ENCODE measurements around the gene SDF4.
A peak's percentile ranks its signal among the peaks of the same experiment; 100 is the strongest.

The SDF4 gene

DNA sequence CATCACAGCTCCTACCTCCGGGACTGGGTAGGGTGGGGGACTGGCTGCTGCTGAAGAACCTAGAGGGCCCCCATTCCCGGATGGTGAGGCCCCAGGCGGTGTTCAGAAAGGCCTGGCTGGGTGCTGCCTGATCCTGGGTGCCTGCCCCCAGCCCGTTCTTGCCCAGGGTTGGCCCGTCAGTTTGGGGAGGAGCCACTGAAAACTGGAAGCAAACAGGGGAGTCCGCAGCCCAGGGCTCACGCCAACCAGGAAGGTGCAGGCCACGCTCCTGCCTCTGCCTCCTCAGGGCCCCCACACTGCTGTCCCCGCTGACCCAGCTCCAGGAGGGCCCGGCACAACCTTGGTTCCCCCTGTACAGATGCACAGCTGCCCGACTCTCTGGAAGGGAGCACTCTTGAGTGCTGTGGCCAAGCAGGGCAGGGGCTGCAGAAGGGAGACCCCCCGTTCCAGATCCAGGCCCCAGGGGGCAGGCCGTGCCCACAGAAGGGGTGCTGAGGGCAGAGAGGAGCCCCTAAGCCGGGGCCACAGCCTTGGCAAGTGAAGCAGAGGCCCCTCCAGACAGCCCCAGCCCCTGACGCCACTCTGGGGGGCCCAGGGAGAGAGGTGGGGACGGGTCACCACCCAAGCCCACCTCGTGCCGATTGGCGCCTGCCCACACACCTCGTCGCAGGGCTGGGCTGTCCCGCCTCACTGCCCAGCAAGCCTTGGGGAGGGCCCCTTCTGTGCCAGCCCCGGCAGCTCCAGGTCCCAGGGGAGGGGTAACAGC, 9.2 kb upstream of the SDF4 start:
- H2AK5ac ChIP-seq (ENCODE audit: low read depth, low read length), result peak overlapping the region; percentile 81

DNA sequence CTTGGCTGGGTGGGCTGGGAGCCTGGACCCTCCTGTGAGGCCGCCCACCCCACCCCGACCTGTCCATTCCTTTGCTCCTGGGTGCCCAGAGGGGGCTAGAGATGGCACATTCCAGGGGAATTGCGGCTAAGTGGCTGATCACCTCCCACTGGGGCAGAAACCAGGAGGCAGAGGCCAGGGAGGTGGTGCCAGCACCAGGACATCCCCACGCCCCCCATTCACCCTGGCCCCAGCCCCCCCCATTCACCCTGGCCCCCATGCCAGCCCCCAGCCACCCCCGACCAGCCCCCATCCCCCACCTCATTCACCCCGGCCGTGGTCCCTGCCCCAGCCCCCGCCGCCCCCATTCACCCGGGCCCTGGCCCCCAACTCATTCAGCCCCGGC, 8.5 kb upstream of the SDF4 start:
- H3K9ac ChIP-seq (ENCODE audit: low read depth, low read length, poor library complexity), result no peak overlapping the region
- H2BK12ac ChIP-seq (ENCODE audit: low read length), result no peak overlapping the region
- H3K4me3 ChIP-seq (ENCODE audit: low read length in 2 of 2), result no peak overlapping the region
- H4K8ac ChIP-seq (ENCODE audit: low read depth, low read length), result no peak overlapping the region
- H4K91ac ChIP-seq (ENCODE audit: low read depth, low read length, poor library complexity), result no peak overlapping the region
- H2BK5ac ChIP-seq (ENCODE audit: low read length), result peak overlapping the region; percentile 70
- H3K9me3 ChIP-seq (replicated peaks in 1 of 2; ENCODE audit: control insufficient read depth in 2 of 2, insufficient read depth in 1 of 2, low read depth in 1 of 2, low read length in 2 of 2), result no peaks in the 10 kb centered on the region
- peak overlapping the region; percentile 2 for H3K18ac ChIP-seq (ENCODE audit: low read length)
- H3K23ac ChIP-seq (ENCODE audit: low read depth, low read length, poor library complexity), result no peak overlapping the region
- peaks cover 2% of the 10 kb centered on the region for H3K79me1 ChIP-seq (ENCODE audit: low read depth, low read length)
- DNase-seq (ENCODE audit: low spot score), result no peak
- H2BK120ac ChIP-seq (ENCODE audit: low read depth, low read length), result no peak overlapping the region
- H2BK15ac ChIP-seq (ENCODE audit: low read length), result peak overlapping the region; percentile 37
- no peak overlapping the region for H3K4me2 ChIP-seq (ENCODE audit: insufficient read depth, low read length, poor library complexity, severe bottlenecking)
- H2AFZ ChIP-seq (ENCODE audit: low read length), result no peak overlapping the region
- H2AK5ac ChIP-seq (ENCODE audit: low read depth, low read length), result peak overlapping the region; percentile 90
- H3K27me3 ChIP-seq (ENCODE audit: control insufficient read depth in 3 of 3, insufficient read depth in 3 of 3, low read depth in 1 of 3, low read length in 3 of 3), result peaks cover 0 to 4% (median 0%) of the 10 kb centered on the region in 3 experiments
- H3K4me1 ChIP-seq (ENCODE audit: control insufficient read depth in 2 of 2, insufficient read depth in 1 of 2, low read depth in 1 of 2, low read length in 2 of 2), result peaks cover 11 to 38% of the 10 kb centered on the region in 2 donors
- no peak overlapping the region for H3K14ac ChIP-seq (ENCODE audit: low read length)
- WGBS, 2 donors (ENCODE audit: extremely low coverage in 2 of 2, insufficient read length in 2 of 2, insufficient replicate concordance in 1 of 2), result no CpG with 5 or more reads among the region's 11 CpGs
- H3K4ac ChIP-seq (ENCODE audit: low read length), result no peak overlapping the region
- no peaks in the 10 kb centered on the region for H3K36me3 ChIP-seq (replicated peaks in 1 of 2; ENCODE audit: control insufficient read depth in 2 of 2, insufficient read depth in 2 of 2, low read length in 2 of 2)
- no peak overlapping the region for H3K27ac ChIP-seq (replicated peaks; ENCODE audit: low read length)

More for the DNA sequence above, 9.2 kb upstream of the SDF4 start:
- Histone ChIP-seq H3K23ac (ENCODE audit: low read depth, low read length, poor library complexity) (peak overlapping the region; percentile 43), H4K8ac (ENCODE audit: low read depth, low read length) (no peak overlapping the region), H2BK120ac (ENCODE audit: low read depth, low read length) (no peak overlapping the region), H3K4ac (ENCODE audit: low read length) (no peak overlapping the region), H3K4me2 (ENCODE audit: insufficient read depth, low read length, poor library complexity, severe bottlenecking) (no peak overlapping the region), H3K27ac (replicated peaks; ENCODE audit: low read length) (no peak overlapping the region), H3K18ac (ENCODE audit: low read length) (peak overlapping the region; percentile 71), H3K36me3 (replicated peaks in 1 of 2; ENCODE audit: control insufficient read depth in 2 of 2, insufficient read depth in 2 of 2, low read length in 2 of 2) (no peaks in the 10 kb centered on the region), H3K9me3 (replicated peaks in 1 of 2; ENCODE audit: control insufficient read depth in 2 of 2, insufficient read depth in 1 of 2, low read depth in 1 of 2, low read length in 2 of 2) (no peaks in the 10 kb centered on the region), H2BK15ac (ENCODE audit: low read length) (no peak overlapping the region), H3K79me1 (ENCODE audit: low read depth, low read length) (peaks cover 2% of the 10 kb centered on the region), H3K14ac (ENCODE audit: low read length) (no peak overlapping the region), H3K4me3 (ENCODE audit: low read length in 2 of 2) (no peak overlapping the region), H2AFZ (ENCODE audit: low read length) (no peak overlapping the region), H2BK12ac (ENCODE audit: low read length) (no peak overlapping the region), H2BK5ac (ENCODE audit: low read length) (peak overlapping the region; percentile 71), H4K91ac (ENCODE audit: low read depth, low read length, poor library complexity) (no peak overlapping the region), H3K4me1 (ENCODE audit: control insufficient read depth in 2 of 2, insufficient read depth in 1 of 2, low read depth in 1 of 2, low read length in 2 of 2) (peaks cover 11 to 38% of the 10 kb centered on the region in 2 donors), H3K9ac (ENCODE audit: low read depth, low read length, poor library complexity) (peak overlapping the region; percentile 4), H3K27me3 (ENCODE audit: control insufficient read depth in 3 of 3, insufficient read depth in 3 of 3, low read depth in 1 of 3, low read length in 3 of 3) (peaks cover 0 to 10% (median 3%) of the 10 kb centered on the region in 3 experiments)
- no peak for DNase-seq (ENCODE audit: low spot score)
- WGBS, 2 donors (ENCODE audit: extremely low coverage in 2 of 2, insufficient read length in 2 of 2, insufficient replicate concordance in 1 of 2), result no CpG with 5 or more reads among the region's 23 CpGs

DNA sequence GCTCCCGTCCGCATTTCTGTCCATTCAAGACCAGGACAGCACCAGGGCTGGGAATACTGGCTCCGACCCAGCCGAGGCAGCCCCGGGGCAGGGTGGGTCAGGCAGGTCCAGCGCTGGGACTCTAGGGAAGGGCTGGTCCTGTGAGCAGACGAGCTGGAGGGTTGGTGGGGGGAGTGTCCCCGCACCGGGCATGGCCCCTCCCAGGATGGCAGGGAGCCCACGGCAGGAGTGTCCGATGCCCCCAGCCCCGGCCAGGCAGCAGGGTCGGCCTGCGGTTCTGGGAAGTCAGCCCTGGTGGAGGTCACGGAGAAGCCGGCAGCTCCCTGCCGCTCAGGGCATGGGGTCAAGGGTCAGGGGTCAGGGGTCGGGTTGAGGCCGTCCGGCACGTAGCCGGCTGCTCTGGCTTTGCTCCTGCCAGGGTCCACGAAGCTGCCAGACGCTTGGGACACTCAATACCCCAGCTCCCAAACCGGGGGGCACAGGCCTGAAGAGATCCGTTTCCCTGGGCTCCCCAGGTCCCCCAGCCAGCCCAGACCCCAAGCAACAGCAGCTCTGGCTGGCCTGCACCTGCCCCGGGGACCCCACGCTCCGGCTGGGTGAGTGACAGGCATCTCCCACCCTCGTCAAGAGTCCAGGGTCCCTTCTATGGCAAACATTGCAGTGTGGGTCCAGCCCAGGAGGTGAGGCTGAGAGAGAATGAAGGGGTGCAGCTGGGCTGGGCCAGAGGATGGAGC, 8.0 kb upstream of the SDF4 start:
- Histone ChIP-seq H2AK5ac (ENCODE audit: low read depth, low read length) (peak overlapping the region; percentile 90), H4K8ac (ENCODE audit: low read depth, low read length) (no peak overlapping the region), H3K4me2 (ENCODE audit: insufficient read depth, low read length, poor library complexity, severe bottlenecking) (no peak overlapping the region), H3K4me1 (ENCODE audit: control insufficient read depth in 2 of 2, insufficient read depth in 1 of 2, low read depth in 1 of 2, low read length in 2 of 2) (peaks cover 11 to 38% of the 10 kb centered on the region in 2 donors), H3K9ac (ENCODE audit: low read depth, low read length, poor library complexity) (peak overlapping the region; percentile 77), H3K4me3 (ENCODE audit: low read length in 2 of 2) (no peak overlapping the region), H3K27ac (replicated peaks; ENCODE audit: low read length) (no peak overlapping the region), H2BK120ac (ENCODE audit: low read depth, low read length) (no peak overlapping the region), H2AFZ (ENCODE audit: low read length) (no peak overlapping the region), H3K18ac (ENCODE audit: low read length) (peak overlapping the region; percentile 85), H3K4ac (ENCODE audit: low read length) (peak overlapping the region; percentile 37), H2BK15ac (ENCODE audit: low read length) (peak overlapping the region; percentile 58), H3K14ac (ENCODE audit: low read length) (no peak overlapping the region), H2BK5ac (ENCODE audit: low read length) (peak overlapping the region; percentile 70), H3K36me3 (replicated peaks in 1 of 2; ENCODE audit: control insufficient read depth in 2 of 2, insufficient read depth in 2 of 2, low read length in 2 of 2) (peaks cover 0 to 3% of the 10 kb centered on the region in 2 donors), H3K79me1 (ENCODE audit: low read depth, low read length) (peaks cover 2% of the 10 kb centered on the region), H4K91ac (ENCODE audit: low read depth, low read length, poor library complexity) (peak overlapping the region; percentile 30), H3K27me3 (ENCODE audit: control insufficient read depth in 3 of 3, insufficient read depth in 3 of 3, low read depth in 1 of 3, low read length in 3 of 3) (peaks cover 0 to 4% (median 0%) of the 10 kb centered on the region in 3 experiments), H3K23ac (ENCODE audit: low read depth, low read length, poor library complexity) (peak overlapping the region; percentile 80), H2BK12ac (ENCODE audit: low read length) (peak overlapping the region; percentile 84), H3K9me3 (replicated peaks in 1 of 2; ENCODE audit: control insufficient read depth in 2 of 2, insufficient read depth in 1 of 2, low read depth in 1 of 2, low read length in 2 of 2) (no peaks in the 10 kb centered on the region)
- DNase-seq (ENCODE audit: low spot score), result no peak
- no CpG with 5 or more reads among the region's 30 CpGs for WGBS, 2 donors (ENCODE audit: extremely low coverage in 2 of 2, insufficient read length in 2 of 2, insufficient replicate concordance in 1 of 2)

- Histone ChIP-seq H3K27me3 (ENCODE audit: control insufficient read depth in 3 of 3, insufficient read depth in 3 of 3, low read depth in 1 of 3, low read length in 3 of 3) (peaks cover 0 to 4% (median 0%) of the 10 kb centered on the region in 3 experiments), H2BK12ac (ENCODE audit: low read length) (peak overlapping the region; percentile 84), H3K27ac (replicated peaks; ENCODE audit: low read length) (no peak overlapping the region), H3K18ac (ENCODE audit: low read length) (peak overlapping the region; percentile 85), H2BK120ac (ENCODE audit: low read depth, low read length) (no peak overlapping the region), H3K9ac (ENCODE audit: low read depth, low read length, poor library complexity) (peak overlapping the region; percentile 77), H2BK15ac (ENCODE audit: low read length) (peak overlapping the region; percentile 58), H4K8ac (ENCODE audit: low read depth, low read length) (no peak overlapping the region), H3K23ac (ENCODE audit: low read depth, low read length, poor library complexity) (peak overlapping the region; percentile 80), H3K36me3 (replicated peaks in 1 of 2; ENCODE audit: control insufficient read depth in 2 of 2, insufficient read depth in 2 of 2, low read length in 2 of 2) (peaks cover 4 to 8% of the 10 kb centered on the region in 2 donors), H3K14ac (ENCODE audit: low read length) (no peak overlapping the region), H3K9me3 (replicated peaks in 1 of 2; ENCODE audit: control insufficient read depth in 2 of 2, insufficient read depth in 1 of 2, low read depth in 1 of 2, low read length in 2 of 2) (no peaks in the 10 kb centered on the region), H2AK5ac (ENCODE audit: low read depth, low read length) (peak overlapping the region; percentile 90), H3K79me1 (ENCODE audit: low read depth, low read length) (peaks cover 4% of the 10 kb centered on the region), H2BK5ac (ENCODE audit: low read length) (peak overlapping the region; percentile 70), H4K91ac (ENCODE audit: low read depth, low read length, poor library complexity) (peak overlapping the region; percentile 30), H3K4me2 (ENCODE audit: insufficient read depth, low read length, poor library complexity, severe bottlenecking) (no peak overlapping the region), H3K4me3 (ENCODE audit: low read length in 2 of 2) (no peak overlapping the region), H3K4ac (ENCODE audit: low read length) (peak overlapping the region; percentile 37), H3K4me1 (ENCODE audit: control insufficient read depth in 2 of 2, insufficient read depth in 1 of 2, low read depth in 1 of 2, low read length in 2 of 2) (peaks cover 10 to 38% of the 10 kb centered on the region in 2 donors), H2AFZ (ENCODE audit: low read length) (no peak overlapping the region)
- WGBS, 2 donors (ENCODE audit: extremely low coverage in 2 of 2, insufficient read length in 2 of 2, insufficient replicate concordance in 1 of 2), result no CpG with 5 or more reads among the region's 15 CpGs
- DNase-seq (ENCODE audit: low spot score), result no peak
Observed at GRCh38 chr1:1239227-1239613, 7.4 kb upstream of the SDF4 start.

All from neuronal stem cell (in vitro differentiated cells).